Amniotic epithelial cell (primary cell): ENCODE data around the gene GTSE1.

Experiments used
- DNase-seq: peaks from one replicate; pipeline ENCODE4 v3.0.0-alpha.2; 2010; ENCODE audit warnings: low read depth

Gene GTSE1

DNA sequence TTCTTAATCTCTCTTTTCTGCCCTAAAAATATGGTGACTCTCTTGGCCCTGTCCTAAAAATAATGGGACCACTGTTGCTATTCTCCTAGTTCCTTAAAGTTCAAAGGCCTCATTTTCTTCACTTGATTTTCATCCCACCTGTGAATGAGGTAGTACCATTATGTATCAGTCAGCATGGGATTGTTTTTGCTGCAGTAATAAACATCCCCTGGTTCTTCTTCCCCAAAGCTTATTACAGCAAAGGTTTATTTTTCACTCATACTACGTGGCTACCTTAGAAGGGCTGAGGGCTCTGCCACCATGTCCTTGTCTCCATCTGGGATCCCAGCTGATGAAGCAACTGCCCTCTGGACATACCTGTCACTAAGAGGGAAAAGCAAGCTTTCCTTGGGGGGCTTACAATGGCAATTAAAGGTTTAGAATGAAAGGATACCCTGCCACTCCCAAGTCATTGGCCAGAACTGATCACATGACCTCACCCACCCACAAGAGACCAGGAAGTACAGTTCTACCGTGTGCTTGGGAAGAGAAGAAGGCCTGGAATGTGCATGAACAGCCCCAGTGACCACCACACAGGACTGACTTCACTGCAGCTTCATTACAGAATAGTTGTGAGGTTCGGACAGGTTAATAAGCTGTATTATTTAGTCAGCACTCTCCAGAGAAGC is 21.1 kb upstream of the GTSE1 start:
- DNase-seq: no peak

DNA sequence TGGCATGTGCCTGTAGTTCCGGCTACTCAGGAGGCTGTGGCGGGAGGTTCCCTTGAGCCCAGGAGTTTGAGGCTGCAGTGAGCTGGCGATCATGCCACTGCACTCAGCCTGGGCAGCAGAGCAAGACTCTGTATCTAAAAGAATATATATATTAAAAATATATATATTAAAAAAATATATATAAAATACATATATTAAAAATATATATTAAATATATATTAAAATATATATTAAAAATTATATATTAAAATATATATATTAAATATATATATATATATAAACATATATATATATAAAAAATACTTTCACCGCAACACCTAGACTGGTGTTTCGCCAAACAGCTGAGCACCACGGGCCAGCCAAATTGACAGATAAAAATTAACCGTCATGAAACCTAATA is 20.1 kb upstream of the GTSE1 start:
- DNase-seq: no peak

DNA sequence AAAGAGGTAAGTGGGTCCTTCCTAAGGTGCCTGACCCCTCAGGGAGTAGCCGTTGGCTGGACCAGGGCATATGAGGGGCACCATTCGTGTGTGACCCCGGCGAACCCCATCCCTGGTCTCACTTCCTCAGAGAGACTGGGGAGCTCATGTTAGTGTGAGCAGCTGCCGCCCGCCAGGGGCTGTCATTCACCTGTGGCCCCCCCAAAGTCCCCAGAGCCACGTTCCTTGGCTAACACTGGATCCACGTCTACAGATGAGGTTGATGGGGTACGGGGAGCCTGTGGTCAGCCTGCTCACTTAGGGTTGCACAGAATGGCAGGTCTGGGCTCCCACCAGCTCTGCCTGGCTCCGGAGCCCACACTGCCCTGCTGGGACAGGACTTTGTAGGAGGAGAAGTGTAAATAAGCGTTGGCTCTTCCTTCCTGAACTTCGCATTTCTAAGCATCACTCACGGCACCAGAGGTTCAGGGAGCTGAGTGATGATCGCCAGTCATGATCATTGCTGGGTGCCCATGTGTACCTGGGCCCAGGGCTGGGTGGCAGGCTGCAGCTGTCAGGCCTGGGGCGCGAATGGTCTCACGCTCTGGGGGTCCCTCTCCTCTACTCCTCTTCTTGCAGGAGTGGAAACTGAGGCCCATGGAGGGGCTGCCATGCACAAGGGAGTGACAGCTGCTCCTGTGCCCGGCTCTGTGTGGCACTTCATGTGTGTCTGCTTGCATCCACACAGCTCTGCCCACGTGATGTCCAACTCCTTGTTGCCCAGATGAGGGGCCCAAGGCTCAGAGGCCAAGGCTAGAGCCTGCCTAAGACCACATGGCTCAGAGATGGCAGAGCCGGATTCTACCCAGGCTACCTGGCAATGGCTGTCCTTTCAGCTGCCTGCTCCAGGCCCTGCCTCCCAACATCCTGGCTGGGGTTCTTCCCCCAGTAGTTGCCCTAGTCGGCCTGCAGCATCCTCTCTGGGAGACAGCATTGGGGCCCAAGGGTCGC is 17.7 kb upstream of the GTSE1 start:
- DNase-seq: no peak

DNA sequence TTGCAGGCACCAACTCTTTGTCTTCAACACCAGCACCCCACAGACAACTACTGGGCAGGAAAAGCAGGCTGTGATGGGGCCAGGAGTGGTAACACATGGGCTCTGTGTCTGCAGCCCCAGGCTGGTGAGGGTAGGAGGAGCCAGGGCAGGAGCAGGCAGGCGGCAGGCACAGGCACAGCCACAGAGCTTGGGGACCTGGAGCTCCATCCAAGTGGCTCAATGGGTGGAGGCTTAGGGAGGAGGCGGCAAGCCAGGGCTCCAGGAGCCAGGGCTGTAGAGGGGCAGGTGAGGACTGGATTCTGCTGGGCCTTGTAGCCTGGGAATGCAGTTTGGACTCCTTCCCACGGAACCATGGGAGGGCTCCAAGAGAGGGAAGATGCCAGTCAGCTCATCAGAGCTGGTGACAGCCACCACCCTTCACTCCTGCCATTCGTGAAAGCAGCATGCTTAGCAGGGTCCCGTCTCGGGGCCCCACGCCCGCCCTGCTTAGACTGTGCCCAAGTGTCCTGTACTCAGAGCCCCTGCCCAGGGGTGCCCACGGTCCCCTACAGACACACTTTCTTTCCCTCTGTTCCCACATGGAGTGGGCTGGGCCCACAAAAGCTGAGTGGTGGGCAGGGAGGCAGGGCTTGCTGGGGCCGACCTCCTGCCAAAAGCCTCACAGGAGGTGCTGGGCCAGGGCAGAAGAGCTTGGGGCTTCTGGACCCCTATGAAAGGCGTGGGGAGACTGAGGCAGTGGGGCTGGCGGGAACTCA is 16.4 kb upstream of the GTSE1 start:
- no peak for DNase-seq

DNA sequence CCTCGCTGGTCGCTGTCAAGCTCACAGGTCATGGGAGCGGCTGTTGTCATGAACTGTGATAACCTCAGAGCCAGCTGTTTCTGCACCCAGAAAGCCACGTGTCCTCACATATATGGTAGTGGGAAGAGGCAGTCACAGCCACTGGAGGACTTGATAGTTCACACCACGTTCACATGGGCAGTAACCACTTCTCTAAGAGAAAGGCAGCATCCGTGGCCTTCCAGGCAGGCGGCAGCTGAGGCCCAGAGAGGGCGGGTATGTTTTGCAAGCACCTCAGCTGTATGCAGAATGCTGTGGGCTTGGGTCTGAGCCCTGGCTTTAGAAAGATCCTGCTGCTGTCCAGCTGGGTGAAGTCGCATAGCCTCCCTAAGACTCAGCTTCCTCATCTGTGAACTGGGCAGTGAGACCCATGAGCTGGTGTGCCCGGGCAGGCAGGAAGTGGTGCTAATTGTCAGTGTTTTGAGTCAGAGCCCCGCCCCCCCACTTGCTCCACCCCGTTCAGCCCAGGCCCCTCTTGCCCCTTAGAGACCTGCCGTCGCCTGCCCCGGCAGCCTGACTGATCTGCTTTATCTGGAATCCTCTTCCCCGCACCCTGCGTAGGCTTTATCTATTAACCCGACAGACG is 15.6 kb upstream of the GTSE1 start:
- DNase-seq: no peak

DNA sequence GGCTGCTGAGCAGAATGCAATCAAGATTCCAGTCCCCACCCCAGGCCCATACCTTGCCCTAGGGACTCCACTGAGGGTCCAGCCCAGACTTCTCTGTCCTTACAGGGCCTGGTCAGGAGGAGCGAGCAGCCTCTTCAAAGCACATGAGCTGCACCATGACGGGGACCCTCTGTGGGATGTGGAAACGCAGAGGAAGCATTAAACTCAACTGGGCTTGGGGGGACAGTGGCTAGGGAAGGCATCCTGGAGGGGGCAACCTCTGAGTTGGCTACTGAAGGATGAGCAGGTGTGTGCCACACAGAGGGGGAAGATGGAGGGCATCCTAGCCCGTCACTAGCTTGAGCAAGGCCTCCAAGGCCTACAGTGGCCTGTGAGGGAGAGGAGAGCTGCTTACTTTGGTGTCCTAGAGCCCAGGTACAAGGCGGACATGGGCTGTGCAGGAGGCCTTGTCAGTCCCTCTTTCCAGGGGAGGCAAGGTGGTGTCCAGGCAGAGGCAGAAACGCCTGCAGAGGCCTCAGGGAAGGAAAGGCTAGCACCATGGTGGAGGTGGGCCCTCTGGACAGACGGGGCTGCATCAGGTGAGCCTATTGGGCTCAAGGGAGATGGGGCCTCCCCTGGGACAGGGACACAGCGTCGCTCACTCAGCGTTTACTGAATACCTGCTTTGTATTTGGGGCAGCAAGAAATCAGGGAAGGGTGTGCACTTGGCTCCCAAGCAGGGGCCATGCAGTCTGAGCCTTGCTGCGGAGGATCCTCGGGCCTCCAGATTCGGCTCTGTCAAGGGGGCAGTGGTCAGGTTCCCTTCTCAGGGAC is 14.6 kb upstream of the GTSE1 start:
- DNase-seq: no peak

DNA sequence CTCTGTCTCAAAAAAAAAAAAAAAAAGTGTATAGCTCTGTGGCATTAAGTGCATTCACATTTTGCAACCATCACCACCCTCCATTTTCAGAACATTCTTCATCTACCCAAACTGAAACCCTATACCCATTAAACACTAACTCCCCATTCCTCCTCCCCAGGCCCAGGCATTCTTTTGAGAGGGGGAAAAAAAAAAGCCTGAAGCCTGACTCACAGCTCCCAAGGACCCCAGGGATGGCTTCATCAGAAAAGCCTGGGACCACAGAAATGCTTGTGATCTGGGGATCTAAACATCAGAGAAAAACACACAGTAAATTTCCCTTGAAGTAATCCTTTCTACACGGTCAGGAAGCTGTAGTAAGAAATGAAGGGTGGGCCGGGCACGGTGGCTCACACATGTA is 10.7 kb upstream of the GTSE1 start:
- no peak for DNase-seq

DNA sequence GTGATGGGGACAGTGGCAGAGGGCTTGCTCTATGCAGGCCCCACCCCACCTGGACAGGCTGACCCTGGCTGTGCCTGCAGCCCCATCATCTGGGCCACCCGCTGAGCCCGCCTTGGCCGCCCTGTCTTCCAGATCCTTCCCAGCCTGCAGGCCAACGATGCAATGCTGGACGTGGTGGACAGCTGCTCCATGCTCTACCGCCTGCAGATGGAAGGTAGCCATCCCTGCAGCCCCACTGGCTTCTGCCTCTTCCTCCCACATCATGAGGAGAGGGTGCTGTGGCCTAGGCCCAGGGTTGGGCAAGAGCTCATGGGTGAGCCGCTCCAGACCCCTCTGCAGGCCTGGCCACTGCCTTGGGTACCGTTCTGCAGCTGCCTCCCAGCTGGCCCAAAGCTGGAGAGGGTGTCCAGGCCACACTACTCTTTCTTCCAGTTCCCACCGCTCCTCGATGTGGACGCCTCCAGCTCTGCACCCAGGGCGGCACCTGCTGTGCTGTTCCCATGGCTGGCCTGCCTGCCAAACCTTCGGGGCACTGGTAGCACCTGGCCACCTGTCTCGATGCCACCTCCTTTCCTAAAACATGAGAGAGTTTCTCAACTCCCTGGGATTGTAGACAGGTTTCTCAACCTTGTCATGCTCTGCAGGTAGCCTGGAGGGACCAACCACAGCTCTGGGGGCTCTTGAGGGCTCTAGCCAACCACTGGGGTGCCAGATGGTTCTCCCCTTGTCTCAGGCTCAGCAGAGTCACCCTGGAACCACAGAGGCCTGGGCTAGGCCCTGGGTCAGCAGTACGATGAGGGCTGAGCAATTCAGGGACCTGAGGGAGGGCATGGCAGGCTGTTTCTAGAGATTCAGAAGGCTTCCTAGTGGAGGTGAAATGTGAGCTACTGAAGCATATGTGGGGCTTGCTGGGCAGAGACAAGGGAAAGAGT is 9.5 kb upstream of the GTSE1 start:
- DNase-seq: no peak

DNA sequence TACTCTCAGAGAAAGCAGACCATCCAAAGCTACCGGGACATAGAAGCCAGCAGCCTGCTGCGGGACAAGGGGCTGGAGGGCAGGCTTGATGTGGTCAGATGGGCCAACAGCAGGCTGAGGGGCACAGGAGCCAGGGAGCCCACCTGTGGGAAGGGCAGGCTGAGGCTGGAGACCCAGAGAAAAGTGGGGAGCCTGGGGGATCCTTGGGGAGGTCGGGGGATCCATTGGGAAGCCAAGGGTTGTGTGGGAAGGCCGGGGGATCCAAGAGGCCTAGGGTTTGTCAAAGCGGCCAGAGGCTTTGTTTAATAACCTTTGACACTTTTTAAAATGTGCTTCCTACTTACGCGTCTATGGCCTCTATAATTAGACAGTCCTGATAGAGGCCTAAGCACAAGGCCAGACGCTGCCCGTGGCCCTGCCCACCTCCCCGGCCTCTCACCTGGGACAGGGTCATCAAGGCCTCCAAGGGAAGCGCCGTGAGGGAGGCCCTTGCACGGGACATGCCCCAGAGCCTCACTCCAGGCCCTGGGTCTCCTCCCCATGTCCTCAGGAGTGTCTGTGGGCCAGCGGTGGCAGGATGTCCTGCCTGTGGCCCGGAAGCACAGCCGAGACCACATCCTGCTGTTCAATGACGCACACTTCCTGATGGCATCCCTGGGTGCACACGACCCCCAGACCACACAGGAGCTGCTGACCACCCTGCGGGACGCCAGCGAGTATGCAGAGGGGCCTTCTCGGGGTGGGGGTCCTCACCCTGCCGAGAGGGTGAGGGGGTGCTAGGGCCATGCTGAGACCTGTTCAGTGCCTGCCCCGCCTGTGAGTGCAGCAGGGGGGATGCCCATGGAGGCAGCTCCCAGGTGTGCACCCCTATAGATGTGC is 8.6 kb upstream of the GTSE1 start:
- no peak for DNase-seq

DNA sequence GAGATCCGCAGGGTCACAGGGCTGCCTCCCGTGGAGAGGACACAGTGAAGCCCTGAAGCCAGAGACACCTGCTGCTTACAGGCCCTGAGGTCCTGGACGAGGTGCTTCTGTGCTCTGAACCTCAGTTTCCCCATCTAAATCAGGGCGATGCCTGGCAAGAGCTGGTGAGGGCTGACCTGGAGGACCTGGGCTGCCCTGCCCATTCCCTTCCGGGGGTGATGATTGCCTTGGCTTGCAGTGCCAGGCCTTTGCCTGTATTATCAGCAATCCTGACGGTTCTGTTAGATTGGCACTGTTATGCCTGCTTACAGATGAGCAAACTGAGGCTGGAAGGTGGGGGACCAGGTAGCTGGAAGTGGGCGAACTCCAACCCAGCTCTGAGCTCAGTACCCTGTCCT is 7.8 kb upstream of the GTSE1 start:
- DNase-seq: no peak

DNA sequence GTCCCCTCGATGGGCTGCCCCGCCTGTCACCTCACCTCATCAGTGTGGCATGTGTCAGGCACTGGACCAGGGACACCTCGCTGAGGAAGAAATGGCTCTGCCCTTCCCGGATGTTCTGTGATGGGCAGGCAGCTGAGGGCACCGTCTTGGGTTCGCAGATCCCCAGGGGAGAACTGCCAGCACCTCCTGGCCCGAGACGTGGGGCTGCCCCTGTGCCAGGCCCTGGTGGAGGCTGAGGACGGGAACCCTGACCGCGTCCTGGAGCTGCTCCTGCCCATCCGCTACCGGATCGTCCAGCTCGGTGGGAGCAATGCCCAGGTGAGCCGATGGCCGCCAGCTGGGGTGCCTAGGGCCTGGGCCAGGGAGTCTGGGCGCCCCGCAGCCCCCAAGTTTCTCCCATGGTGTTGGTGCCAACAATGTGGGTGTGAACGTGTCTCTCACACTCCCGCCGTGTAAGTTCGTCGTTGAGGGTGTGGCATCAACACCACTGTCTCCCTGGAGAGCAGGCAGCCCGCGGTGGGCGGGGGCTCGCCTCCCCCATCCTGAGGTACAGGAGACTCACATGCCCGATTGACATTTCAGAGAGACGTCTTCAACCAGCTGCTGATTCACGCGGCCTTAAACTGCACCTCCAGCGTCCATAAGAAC is 7.3 kb upstream of the GTSE1 start:
- DNase-seq: no peak

DNA sequence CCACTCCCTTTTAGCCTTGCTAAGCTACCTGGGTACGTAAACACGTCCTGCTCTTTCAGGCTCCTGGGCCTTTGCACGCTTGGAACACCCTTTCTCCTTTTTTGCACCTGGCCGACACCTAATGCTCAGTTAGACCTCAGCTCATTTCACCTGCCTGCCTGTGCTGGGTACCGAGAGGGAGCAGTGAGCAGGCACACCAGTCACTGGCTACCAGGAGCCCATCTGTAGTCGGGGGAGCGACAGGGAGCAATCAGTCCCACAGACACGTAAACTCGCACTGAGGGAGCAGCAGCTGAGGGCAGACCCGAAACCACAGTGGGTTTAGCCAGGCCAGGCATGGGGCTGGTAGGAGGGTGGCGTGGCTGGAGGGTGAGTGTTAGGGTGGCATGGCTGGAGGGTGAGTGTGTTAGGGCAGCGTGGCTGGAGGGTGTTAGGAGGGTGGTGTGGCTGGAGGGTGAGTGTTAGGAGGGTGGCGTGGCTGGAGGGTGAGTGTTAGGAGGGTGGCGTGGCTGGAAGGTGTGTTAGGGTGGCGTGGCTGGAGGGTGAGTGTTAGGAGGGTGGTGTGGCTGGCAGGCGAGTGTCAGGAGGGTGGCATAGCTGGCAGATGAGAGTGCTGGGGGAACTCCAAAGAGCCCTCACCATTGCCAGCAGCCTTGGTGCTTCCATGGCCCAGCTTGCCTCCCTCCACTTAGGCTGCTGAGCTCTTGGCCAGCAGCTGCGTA is 6.4 kb upstream of the GTSE1 start:
- no peak for DNase-seq

DNA sequence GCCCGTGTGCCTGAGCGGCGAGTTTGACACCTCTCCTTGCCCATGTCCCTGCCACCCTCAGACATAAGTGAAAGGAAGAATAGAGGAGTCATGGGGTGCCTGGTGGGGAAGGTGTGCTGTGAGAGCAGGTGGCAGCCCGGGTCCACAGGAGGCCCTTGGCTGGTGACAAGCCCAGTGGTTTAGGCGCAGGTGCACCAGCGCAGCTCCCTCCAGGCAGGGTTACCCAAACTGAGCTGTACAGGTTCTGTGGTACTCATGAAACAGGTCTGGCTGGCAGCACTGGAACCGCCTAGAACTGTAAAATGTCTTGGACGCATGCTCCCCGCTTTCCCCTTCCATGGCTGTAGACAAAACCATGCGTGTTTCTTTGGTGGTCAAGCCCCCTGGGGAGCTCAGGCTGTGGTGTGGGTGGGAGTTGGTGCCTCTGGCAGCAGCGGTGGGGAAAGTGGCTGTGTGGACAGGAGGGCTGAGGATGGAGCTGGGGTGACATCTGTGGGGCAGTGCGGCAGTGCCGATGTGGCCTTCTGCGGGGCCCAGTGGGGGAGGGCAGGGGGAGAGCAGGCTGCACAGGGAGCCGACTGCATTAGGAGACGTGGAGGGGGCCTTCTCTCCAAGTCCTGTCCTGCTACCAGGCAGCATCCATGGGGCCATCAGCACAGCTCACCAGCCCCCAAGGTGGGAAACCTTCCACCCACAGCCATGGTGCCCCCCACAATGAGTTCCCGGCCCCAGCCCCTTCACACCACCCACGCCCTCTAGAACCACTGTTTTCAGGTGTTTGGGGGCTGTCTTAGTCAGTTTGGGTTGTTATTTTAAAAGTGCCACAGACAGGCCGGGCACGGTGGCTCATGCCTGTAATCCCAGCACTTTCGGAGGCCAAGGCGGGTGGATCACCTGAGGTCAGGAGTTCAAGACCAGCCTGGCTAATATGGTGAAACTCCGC is 5.6 kb upstream of the GTSE1 start:
- no peak for DNase-seq

DNA sequence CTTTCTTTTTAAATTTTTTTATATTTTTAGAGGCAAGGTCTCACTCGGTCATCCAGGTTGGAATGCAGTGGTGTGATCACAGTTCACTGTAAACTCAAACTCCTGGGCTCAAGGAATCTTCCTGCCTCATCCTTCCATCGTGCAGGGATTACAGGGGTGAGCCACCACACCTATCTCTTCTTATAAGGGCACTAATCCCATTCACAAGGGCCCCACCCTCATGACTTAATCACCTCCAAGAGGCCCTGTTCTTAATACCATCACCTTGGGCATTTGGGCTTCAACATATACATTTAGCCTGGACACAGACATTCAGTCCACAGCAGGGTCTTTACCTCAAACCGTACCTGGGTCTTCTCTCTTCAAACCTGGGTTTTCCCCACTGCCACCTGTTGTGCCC is 4.5 kb upstream of the GTSE1 start:
- DNase-seq: no peak

DNA sequence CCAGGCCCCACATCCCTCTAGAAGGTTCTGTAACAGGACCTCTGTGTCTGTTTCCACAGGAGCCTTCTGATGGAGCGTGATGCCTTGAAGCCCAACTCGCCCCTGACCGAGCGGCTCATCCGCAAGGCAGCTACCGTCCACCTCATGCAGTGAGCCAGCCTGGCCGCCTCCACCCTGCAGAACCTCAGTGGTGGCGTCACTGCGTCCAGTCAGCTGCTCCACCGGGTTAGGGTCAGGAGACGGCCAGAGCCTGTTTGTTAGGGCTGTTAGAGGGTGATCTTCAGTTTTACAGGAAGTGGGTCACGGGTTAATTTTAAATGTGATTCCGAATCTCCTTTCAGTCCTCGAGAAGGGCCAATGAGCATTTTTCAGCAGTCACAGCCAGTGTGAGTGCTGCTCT is 3.9 kb upstream of the GTSE1 start:
- no peak for DNase-seq

DNA sequence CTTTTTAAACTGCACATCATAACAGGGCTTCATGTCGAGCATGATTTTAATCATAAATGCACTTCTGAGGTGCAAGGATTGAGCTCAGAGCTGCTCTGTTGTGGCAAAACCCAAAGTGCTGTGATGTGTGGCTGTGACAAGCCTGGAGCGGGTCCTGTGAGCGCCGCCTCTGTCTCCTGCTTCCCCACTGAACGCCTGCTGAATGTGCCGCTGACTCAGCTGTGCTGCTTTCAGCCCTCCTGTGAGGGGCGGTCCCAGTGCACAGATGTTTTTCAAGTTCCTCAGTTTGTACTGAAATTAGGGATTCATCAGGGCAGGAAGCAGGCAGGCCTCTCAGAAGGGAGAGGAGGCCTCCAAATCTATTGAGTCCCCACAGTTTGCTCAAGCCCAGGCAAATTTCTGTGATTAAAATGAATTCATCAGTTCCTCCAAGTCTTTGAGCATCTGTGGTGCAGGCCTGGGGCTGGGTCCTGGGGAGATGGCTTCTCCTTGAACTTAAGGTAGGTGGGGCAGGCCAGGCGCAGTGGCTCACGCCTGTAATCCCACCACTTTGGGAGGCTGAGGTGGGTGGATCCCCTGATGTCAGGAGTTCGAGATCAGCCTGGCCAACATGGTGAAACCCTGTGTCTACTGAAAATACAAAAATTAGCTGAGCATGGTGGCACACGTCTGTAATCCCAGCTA is 3.0 kb upstream of the GTSE1 start:
- DNase-seq: no peak
